NB4 (cell line): ENCODE measurements around the gene WBP1.

Source experiments
- DNase-seq: peaks from one replicate; pipeline ENCODE4 v3.0.0; 2010; ENCODE audit warnings: low read depth
- H3K4me3 ChIP-seq: one replicate; pipeline ENCODE4 v1.5.1; 2011; ENCODE audit warnings: mild to moderate bottlenecking, low read depth, low read length, moderate library complexity
- MYC ChIP-seq: IDR thresholded peaks from 2 replicates; pipeline ENCODE4 v1.6.1; 2011; ENCODE audit warnings: low read depth, low read length
- POLR2A ChIP-seq: IDR thresholded peaks from 2 replicates; pipeline ENCODE4 v1.6.1; 2011; ENCODE audit warnings: mild to moderate bottlenecking; ENCODE audit not compliant: insufficient read length; ENCODE audit errors: extremely low read depth
- TF ChIP-seq, protein P1 (sequence below): IDR thresholded peaks from 2 replicates; pipeline ENCODE4 v1.6.1; 2011; ENCODE audit warnings: low read depth, low read length
- TF ChIP-seq, protein P2 (sequence below): IDR thresholded peaks from one replicate; pipeline ENCODE4 v1.5.1; 2012; ENCODE audit warnings: low read depth, low read length

The WBP1 gene

GRCh38 chr2:74426181-74426758 is 32.0 kb upstream of the WBP1 start:
- no peak for DNase-seq
- no peak overlapping the region for H3K4me3 ChIP-seq
- TF ChIP-seq, protein P1, sequence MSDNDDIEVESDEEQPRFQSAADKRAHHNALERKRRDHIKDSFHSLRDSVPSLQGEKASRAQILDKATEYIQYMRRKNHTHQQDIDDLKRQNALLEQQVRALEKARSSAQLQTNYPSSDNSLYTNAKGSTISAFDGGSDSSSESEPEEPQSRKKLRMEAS = no peak
- no peak for TF ChIP-seq POLR2A
- TF ChIP-seq, protein P2, sequence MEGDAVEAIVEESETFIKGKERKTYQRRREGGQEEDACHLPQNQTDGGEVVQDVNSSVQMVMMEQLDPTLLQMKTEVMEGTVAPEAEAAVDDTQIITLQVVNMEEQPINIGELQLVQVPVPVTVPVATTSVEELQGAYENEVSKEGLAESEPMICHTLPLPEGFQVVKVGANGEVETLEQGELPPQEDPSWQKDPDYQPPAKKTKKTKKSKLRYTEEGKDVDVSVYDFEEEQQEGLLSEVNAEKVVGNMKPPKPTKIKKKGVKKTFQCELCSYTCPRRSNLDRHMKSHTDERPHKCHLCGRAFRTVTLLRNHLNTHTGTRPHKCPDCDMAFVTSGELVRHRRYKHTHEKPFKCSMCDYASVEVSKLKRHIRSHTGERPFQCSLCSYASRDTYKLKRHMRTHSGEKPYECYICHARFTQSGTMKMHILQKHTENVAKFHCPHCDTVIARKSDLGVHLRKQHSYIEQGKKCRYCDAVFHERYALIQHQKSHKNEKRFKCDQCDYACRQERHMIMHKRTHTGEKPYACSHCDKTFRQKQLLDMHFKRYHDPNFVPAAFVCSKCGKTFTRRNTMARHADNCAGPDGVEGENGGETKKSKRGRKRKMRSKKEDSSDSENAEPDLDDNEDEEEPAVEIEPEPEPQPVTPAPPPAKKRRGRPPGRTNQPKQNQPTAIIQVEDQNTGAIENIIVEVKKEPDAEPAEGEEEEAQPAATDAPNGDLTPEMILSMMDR = no peak
- no peak for TF ChIP-seq MYC

- DNase-seq = no peak
- TF ChIP-seq POLR2A (no peak), MYC (no peak)
- TF ChIP-seq, protein P1 = no peak
- TF ChIP-seq, protein P2 = no peak
- H3K4me3 ChIP-seq = no peak overlapping the region
These were observed 30.7 kb upstream of the WBP1 start for GRCh38 chr2:74427551-74427950.

DNA sequence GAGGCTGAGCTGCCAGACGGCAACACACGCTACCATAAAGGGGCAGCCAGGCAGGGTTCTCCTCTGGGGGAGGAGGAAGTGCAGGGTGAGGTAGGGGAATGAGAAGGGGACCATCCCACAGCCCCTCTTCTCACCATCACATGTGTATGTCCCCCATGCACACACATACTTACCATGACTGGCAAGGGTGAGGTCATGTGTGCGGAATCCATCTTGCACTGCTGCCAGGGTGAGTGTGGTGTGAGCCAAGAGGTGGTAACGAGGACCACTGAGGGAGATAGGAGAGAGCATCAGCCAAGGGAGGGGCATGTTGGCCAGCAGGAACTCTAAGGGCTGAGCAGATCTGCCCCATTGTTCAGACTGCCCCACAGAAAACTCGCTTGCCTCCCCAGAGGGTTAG is 29.6 kb upstream of the WBP1 start:
- TF ChIP-seq POLR2A (no peak), MYC (no peak)
- TF ChIP-seq, protein P2 = no peak
- no peak for DNase-seq
- no peak overlapping the region for H3K4me3 ChIP-seq

DNA sequence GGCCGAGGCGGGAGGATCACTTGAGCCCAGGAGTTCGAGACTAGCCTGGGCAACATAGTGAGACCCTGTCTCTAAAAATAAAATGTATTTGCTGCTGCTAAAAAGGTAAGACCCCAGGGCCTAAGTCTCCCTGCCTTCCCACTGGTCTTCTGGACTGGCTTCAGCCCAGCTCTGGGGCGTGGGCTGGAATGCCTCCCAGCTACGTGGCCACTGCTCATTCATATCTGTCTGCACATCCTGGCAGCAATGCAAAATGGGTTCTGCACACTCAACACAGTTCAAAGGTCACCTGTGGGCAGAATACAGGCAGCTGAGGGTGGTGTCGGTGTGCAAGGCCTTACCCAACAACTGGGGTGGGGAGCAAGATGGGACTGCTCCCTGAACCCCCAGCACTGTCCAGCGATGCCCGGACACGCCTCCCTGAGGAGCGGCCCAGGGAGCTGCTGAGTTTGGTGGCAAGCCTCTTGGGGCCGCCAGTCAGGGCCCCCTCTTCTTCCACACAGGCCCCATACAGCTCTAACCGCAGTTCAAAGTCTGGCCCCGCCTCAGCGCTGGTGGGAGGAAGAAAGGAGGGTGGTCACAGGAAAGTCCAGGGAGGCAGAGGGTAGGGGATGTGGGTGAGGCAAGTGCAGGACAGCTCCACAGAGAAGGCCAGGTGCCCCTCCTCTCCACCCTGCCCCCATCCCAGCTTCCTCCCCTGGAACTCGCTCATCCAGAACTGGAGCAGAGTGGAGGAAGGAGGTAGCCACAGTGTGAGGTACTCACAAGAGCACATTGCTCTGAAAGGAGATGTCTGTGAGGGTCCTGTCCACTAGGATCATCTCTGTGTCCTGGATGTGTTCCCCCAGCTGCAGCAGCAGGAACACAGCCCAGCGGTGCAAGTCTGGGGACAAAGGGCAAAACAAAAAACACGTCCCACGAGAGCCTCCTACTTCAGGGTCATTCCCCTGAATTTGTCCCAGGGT is 28.5 kb upstream of the WBP1 start:
- no peak overlapping the region for H3K4me3 ChIP-seq
- TF ChIP-seq MYC = no peak
- TF ChIP-seq POLR2A = no peak
- TF ChIP-seq, protein P2 = no peak
- TF ChIP-seq, protein P1 = no peak
- DNase-seq = no peak

- H3K4me3 ChIP-seq = no peak overlapping the region
- TF ChIP-seq, protein P1 = no peak
- TF ChIP-seq MYC (no peak), POLR2A (no peak)
- TF ChIP-seq, protein P2 = no peak
- DNase-seq = no peak
These were observed 27.7 kb upstream of the WBP1 start for GRCh38 chr2:74430502-74430901.
